Osteoblast (primary cell): Measurements from ENCODE around the gene UBASH3A. TPM values are rescaled to one million over a fixed set of nuclear protein-coding genes. Genes with fewer than 3 reads are reported as not detected.
"Not testable (repeated sequence)": the region's sequence is repeated elsewhere in the genome, so short reads cannot be mapped to it uniquely, and the experiment has no call there.

ENCODE experiments used
- DNase-seq: peaks from one replicate; pipeline ENCODE4 v3.0.0; 2011; ENCODE audit warnings: low spot score, mixed read lengths; ENCODE audit not compliant: insufficient read length; ENCODE audit errors: missing footprints
- H2AFZ ChIP-seq: 2 replicates; pipeline ENCODE4 v1.6.0; 2011; ENCODE audit warnings: mild to moderate bottlenecking, low read length
- H3K27ac ChIP-seq: 2 replicates; pipeline ENCODE4 v1.5.1; 2011; ENCODE audit warnings: mild to moderate bottlenecking, low read depth, low read length, moderate library complexity
- H3K27me3 ChIP-seq: 2 replicates; pipeline ENCODE4 v1.6.0; 2012; ENCODE audit warnings: mild to moderate bottlenecking, control low read depth, inconsistent platforms, low read length, moderate library complexity; ENCODE audit not compliant: insufficient read depth
- H3K36me3 ChIP-seq: 2 replicates; pipeline ENCODE4 v1.5.1; 2011; ENCODE audit warnings: mild to moderate bottlenecking, low read length, control low read depth, moderate library complexity; ENCODE audit not compliant: insufficient read depth
- H3K4me1 ChIP-seq: 2 replicates; pipeline ENCODE4 v1.5.1; 2011; ENCODE audit warnings: mild to moderate bottlenecking, low read length, control low read depth, moderate library complexity; ENCODE audit not compliant: insufficient read depth
- H3K4me2 ChIP-seq: 2 replicates; pipeline ENCODE4 v1.6.0; 2011; ENCODE audit warnings: mild to moderate bottlenecking, low read length; ENCODE audit not compliant: insufficient read depth
- H3K4me3 ChIP-seq: fragments of 200-600 bp; sonication (generic); 3 replicates; pipeline ENCODE4 v1.5.1; 2012; ENCODE audit warnings: mild to moderate bottlenecking, low read length, inconsistent platforms; ENCODE audit not compliant: insufficient read depth
- H3K79me2 ChIP-seq: 2 replicates; pipeline ENCODE4 v1.6.0; 2012; ENCODE audit warnings: mild to moderate bottlenecking, low read length, control low read depth, inconsistent platforms; ENCODE audit not compliant: insufficient read depth
- H3K9me3 ChIP-seq: 2 replicates; pipeline ENCODE4 v1.5.1; 2011; ENCODE audit warnings: low read depth, low read length, control low read depth
- H4K20me1 ChIP-seq: 2 replicates; pipeline ENCODE4 v1.6.0; 2012; ENCODE audit warnings: mild to moderate bottlenecking, low read length, control low read depth; ENCODE audit not compliant: insufficient read depth
- total RNA-seq: library from RNA; depleted of rRNA; stranded (reverse); fragments of >200 nt; gene quantifications from 2 replicates; pipeline ENCODE4 v1.2.3, GENCODE V29; 2012
- TF ChIP-seq, protein P1 (sequence below): IDR thresholded peaks from 2 replicates; pipeline ENCODE4 v1.5.1; 2011; ENCODE audit warnings: mild to moderate bottlenecking, low read depth, low read length, moderate library complexity; ENCODE audit errors: extremely low read depth

The UBASH3A gene
- total RNA-seq, 1 donor, result not detected

DNA sequence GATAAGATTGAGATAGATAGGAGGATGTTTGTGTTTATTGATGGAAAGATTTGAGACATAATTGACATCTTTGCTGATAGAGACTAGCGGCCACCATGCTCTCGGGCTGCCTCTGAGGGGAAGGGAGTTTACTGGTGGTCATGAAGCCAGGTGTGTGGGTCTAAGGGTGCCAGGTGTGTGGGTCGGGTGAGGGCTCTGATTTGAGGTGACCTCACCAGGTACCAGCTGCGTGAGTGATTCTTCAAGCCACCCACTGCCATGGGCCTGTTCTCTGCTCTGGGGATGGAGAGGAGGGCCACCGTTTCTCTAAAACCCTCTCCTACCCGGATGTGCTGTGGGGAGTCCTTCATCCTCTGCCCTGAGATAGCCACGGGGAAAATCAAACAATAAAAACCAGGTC, 3.2 kb downstream of the UBASH3A start:
- H2AFZ ChIP-seq, result no peak overlapping the region
- H3K9me3 ChIP-seq, result no peaks in the 10 kb centered on the region
- H3K27ac ChIP-seq, result no peak overlapping the region
- DNase-seq, result no peak
- H4K20me1 ChIP-seq, result no peaks in the 10 kb centered on the region
- no peak overlapping the region for H3K4me2 ChIP-seq
- TF ChIP-seq, protein P1, sequence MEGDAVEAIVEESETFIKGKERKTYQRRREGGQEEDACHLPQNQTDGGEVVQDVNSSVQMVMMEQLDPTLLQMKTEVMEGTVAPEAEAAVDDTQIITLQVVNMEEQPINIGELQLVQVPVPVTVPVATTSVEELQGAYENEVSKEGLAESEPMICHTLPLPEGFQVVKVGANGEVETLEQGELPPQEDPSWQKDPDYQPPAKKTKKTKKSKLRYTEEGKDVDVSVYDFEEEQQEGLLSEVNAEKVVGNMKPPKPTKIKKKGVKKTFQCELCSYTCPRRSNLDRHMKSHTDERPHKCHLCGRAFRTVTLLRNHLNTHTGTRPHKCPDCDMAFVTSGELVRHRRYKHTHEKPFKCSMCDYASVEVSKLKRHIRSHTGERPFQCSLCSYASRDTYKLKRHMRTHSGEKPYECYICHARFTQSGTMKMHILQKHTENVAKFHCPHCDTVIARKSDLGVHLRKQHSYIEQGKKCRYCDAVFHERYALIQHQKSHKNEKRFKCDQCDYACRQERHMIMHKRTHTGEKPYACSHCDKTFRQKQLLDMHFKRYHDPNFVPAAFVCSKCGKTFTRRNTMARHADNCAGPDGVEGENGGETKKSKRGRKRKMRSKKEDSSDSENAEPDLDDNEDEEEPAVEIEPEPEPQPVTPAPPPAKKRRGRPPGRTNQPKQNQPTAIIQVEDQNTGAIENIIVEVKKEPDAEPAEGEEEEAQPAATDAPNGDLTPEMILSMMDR, result no peak
- H3K4me3 ChIP-seq, result no peak overlapping the region
- H3K4me1 ChIP-seq, result no peaks in the 10 kb centered on the region
- H3K36me3 ChIP-seq, result no peaks in the 10 kb centered on the region
- peaks cover 5% of the 10 kb centered on the region for H3K27me3 ChIP-seq
- no peaks in the 10 kb centered on the region for H3K79me2 ChIP-seq

DNA sequence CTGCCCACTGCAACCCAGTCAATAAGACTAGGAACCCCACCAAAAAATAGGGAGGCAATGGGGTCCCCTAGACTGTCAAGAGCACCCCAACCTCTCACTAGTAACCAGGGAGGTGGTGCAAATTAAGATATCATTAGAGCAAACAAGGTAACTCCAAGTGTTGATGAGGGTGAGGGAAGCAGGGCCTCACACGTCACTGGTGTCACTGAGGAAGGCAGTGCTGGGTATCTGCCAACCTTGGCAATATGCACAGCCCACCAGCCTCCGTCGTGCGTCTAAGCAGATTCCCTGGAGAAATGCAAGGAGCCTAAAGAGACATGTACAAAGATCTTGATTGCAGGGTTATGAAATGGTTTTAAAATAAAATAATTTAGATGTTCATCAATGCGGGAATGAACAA, 3.8 kb downstream of the UBASH3A start:
- Histone ChIP-seq H3K79me2 (no peaks in the 10 kb centered on the region), H3K4me2 (no peak overlapping the region), H3K4me1 (no peaks in the 10 kb centered on the region), H3K27me3 (peaks cover 8% of the 10 kb centered on the region), H2AFZ (no peak overlapping the region), H3K9me3 (no peaks in the 10 kb centered on the region), H4K20me1 (no peaks in the 10 kb centered on the region), H3K27ac (no peak overlapping the region), H3K36me3 (no peaks in the 10 kb centered on the region), H3K4me3 (no peak overlapping the region)
- DNase-seq, result no peak
- TF ChIP-seq, protein P1, result no peak

DNA sequence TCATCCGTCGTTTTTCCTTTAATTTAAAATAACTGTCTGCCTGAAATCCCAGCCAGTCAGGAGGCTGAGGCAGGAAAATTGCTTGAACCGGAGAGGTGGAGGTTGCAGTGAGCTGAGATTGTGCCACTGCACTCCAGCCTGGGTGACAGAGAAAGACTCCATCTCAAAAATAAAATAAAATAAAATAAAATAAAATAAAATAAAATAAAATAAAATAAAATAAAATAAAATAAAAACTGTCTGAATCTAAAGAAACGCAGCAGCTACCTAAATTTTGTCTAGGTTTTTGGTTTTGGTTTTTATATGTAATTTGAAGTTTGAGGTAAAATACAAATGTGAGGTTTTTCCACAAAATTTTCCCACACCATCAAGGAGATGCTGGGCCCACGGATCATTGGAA, 5.0 kb downstream of the UBASH3A start:
- not testable (repeated sequence) for DNase-seq

DNA sequence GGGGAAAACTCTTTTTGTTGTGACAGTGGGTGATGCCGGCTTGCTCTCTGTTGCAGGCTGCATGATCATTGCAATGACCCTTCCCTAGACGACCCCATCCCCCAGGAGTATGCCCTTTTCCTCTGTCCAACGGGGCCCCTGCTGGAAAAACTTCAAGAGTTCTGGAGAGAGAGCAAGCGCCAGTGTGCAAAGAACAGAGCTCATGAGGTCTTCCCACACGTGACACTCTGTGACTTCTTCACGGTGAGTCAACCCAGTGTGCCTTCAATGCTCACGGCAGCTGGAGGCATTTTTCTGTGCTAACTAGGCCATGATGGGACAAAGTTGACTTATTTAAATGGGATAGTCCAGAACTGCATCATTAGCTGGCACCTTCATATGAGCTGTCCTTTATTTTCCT, 5.7 kb downstream of the UBASH3A start:
- H4K20me1 ChIP-seq, result no peaks in the 10 kb centered on the region
- DNase-seq, result no peak
- no peaks in the 10 kb centered on the region for H3K79me2 ChIP-seq
- no peak overlapping the region for H3K4me2 ChIP-seq
- no peaks in the 10 kb centered on the region for H3K4me1 ChIP-seq
- H3K9me3 ChIP-seq, result no peaks in the 10 kb centered on the region
- TF ChIP-seq, protein P1, result no peak
- no peak overlapping the region for H3K27ac ChIP-seq
- H3K4me3 ChIP-seq, result no peak overlapping the region
- H2AFZ ChIP-seq, result no peak overlapping the region
- no peaks in the 10 kb centered on the region for H3K36me3 ChIP-seq
- H3K27me3 ChIP-seq, result peaks cover 8% of the 10 kb centered on the region

More for the DNA sequence above, 5.0 kb downstream of the UBASH3A start:
- H3K27me3 ChIP-seq, H3K9me3 ChIP-seq, H3K4me1 ChIP-seq, H3K79me2 ChIP-seq, H4K20me1 ChIP-seq, H3K4me3 ChIP-seq, H3K4me2 ChIP-seq, H3K36me3 ChIP-seq, H3K27ac ChIP-seq, H2AFZ ChIP-seq: not testable (repeated sequence)
